OCI-LY7 (cell line): ENCODE data around the gene FOXO3.

Experiments
- EZH2phosphoT487 ChIP-seq: fragments of 200-600 bp; sonication (generic); IDR thresholded peaks from 2 replicates; pipeline ENCODE4 v1.6.1; 2018; ENCODE audit warnings: low read depth, borderline replicate concordance, mild to moderate bottlenecking, mixed run types, antibody characterized with exemption, low read length, moderate library complexity, mixed read lengths
- TF ChIP-seq, protein P1 (sequence below): fragments of 200-600 bp; sonication (generic); conservative IDR thresholded peaks from 2 replicates; pipeline ENCODE4 v1.5.1; 2014; ENCODE audit warnings: mild to moderate bottlenecking, antibody characterized with exemption, low read length, moderate library complexity, mixed read lengths

GRCh38 chr6:108672641-108673040 is 111.9 kb downstream of the FOXO3 start:
- TF ChIP-seq, protein P1, sequence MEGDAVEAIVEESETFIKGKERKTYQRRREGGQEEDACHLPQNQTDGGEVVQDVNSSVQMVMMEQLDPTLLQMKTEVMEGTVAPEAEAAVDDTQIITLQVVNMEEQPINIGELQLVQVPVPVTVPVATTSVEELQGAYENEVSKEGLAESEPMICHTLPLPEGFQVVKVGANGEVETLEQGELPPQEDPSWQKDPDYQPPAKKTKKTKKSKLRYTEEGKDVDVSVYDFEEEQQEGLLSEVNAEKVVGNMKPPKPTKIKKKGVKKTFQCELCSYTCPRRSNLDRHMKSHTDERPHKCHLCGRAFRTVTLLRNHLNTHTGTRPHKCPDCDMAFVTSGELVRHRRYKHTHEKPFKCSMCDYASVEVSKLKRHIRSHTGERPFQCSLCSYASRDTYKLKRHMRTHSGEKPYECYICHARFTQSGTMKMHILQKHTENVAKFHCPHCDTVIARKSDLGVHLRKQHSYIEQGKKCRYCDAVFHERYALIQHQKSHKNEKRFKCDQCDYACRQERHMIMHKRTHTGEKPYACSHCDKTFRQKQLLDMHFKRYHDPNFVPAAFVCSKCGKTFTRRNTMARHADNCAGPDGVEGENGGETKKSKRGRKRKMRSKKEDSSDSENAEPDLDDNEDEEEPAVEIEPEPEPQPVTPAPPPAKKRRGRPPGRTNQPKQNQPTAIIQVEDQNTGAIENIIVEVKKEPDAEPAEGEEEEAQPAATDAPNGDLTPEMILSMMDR = no peak
- no peak for TF ChIP-seq EZH2phosphoT487
